HepG2 (cell line): ENCODE results near the gene ARSB. TPM values are rescaled to one million over a fixed set of nuclear protein-coding genes. Genes with fewer than 3 reads are reported as not detected.

Source experiments
- GFI1 ChIP-seq: sonication (generic); formaldehyde crosslinking; IDR thresholded peaks from 2 replicates; pipeline ENCODE4 v1.5.0; 2020; ENCODE audit warnings: missing genetic modification reagents, mild to moderate bottlenecking, borderline replicate concordance
- GPN1 ChIP-seq: sonication (generic); formaldehyde crosslinking; IDR thresholded peaks from 2 replicates; pipeline ENCODE4 v1.5.1; 2020; ENCODE audit warnings: missing genetic modification reagents, borderline replicate concordance
- NRL ChIP-seq: sonication (generic); formaldehyde crosslinking; IDR thresholded peaks from 2 replicates; pipeline ENCODE4 v1.5.0; 2020; ENCODE audit warnings: missing genetic modification reagents, mild to moderate bottlenecking, moderate library complexity, borderline replicate concordance
- PHF8 ChIP-seq: sonication (generic); formaldehyde crosslinking; IDR thresholded peaks from 2 replicates; pipeline ENCODE4 v1.5.0; 2020; ENCODE audit warnings: missing genetic modification reagents
- RNF2 ChIP-seq: fragments of 450-650 bp; conservative IDR thresholded peaks from 2 replicates; pipeline ENCODE4 v1.6.1; 2016; ENCODE audit warnings: low read depth
- SIN3A ChIP-seq: IDR thresholded peaks from 2 replicates; pipeline ENCODE4 v1.6.1; 2011; ENCODE audit warnings: low read depth, mild to moderate bottlenecking, control low read depth, low read length, borderline replicate concordance
- SOX5 ChIP-seq: IDR thresholded peaks from 2 replicates; pipeline ENCODE4 v1.6.1; 2016; ENCODE audit warnings: borderline replicate concordance
- SRF ChIP-seq: IDR thresholded peaks from 2 replicates; pipeline ENCODE4 v1.6.1; 2011; ENCODE audit warnings: mild to moderate bottlenecking, low read depth, low read length, moderate library complexity
- ZFY ChIP-seq: sonication (generic); formaldehyde crosslinking; IDR thresholded peaks from 2 replicates; pipeline ENCODE4 v1.4.0; 2020; ENCODE audit warnings: missing genetic modification reagents
- ZKSCAN5 ChIP-seq: sonication (generic); formaldehyde crosslinking; IDR thresholded peaks from 2 replicates; pipeline ENCODE4 v1.5.1; 2020; ENCODE audit warnings: mild to moderate bottlenecking, missing genetic modification reagents
- ZNF605 ChIP-seq: sonication (generic); formaldehyde crosslinking; IDR thresholded peaks from 2 replicates; pipeline ENCODE4 v1.8.0; 2022; ENCODE audit warnings: mild to moderate bottlenecking, missing genetic modification reagents
- ZSCAN31 ChIP-seq: sonication (generic); formaldehyde crosslinking; IDR thresholded peaks from 2 replicates; pipeline ENCODE4 v1.5.0; 2020; ENCODE audit warnings: low read depth, mild to moderate bottlenecking, missing genetic modification reagents
- polyA plus RNA-seq, 8 experiments: library from polyadenylated mRNA; depleted of rRNA in 3 of 8; stranded (reverse) in 7 of 8; unstranded in 1 of 8; fragments of >200 nt; fragmentation: Illumina TruSeq in 4 of 8; extraction: Trizol in 4 of 8; gene quantifications; 2 replicates each; pipeline versions ENCODE4 v1.2.1 to v1.2.3, GENCODE V29; 2011 to 2016; ENCODE audit warnings: low read depth in 4 of 8, missing spikeins in 1 of 8, mixed read lengths in 1 of 8; ENCODE audit not compliant: insufficient read depth in 1 of 8
- total RNA-seq, 5 experiments: library from RNA; depleted of rRNA; stranded (reverse); fragments of >200 nt; fragmentation: Illumina TruSeq; extraction: Trizol; gene quantifications; 2 replicates each; pipeline ENCODE4 v1.2.3, GENCODE V29; 2016; ENCODE audit warnings: low read depth in 1 of 5
- TF ChIP-seq, protein P1 (sequence below): IDR thresholded peaks from 2 replicates; pipeline ENCODE4 v1.6.1; 2016; ENCODE audit warnings: mild to moderate bottlenecking, missing biosample characterization, missing genetic modification reagents
- TF ChIP-seq, protein P2 (sequence below): sonication (generic); formaldehyde crosslinking; IDR thresholded peaks from 2 replicates; pipeline ENCODE4 v1.5.0; 2020; ENCODE audit warnings: missing genetic modification reagents
- TF ChIP-seq, protein P3 (sequence below), 2 experiments: sonication (generic) in 1 of 2; formaldehyde crosslinking in 1 of 2; IDR thresholded peaks; 2 replicates each; pipeline versions ENCODE4 v1.6.1 to v1.9.0; 2014 to 2022; ENCODE audit warnings: antibody characterized with exemption in 1 of 2, borderline replicate concordance in 1 of 2, inconsistent platforms in 1 of 2, low read depth in 1 of 2, missing genetic modification reagents in 1 of 2
- TF ChIP-seq, protein P4 (sequence below): sonication (generic); formaldehyde crosslinking; IDR thresholded peaks from 2 replicates; pipeline ENCODE4 v1.5.0; 2020; ENCODE audit warnings: mild to moderate bottlenecking, missing genetic modification reagents
- TF ChIP-seq, protein P5 (sequence below): IDR thresholded peaks from 2 replicates; pipeline ENCODE4 v1.6.1; 2016; ENCODE audit warnings: mild to moderate bottlenecking

The ARSB gene
- total and polyA plus RNA-seq, 2 of the 13 experiments (the other 11 are each of a cell fraction or from before 2014, with no cell fraction given), result 52.6 to 66.4 TPM

DNA sequence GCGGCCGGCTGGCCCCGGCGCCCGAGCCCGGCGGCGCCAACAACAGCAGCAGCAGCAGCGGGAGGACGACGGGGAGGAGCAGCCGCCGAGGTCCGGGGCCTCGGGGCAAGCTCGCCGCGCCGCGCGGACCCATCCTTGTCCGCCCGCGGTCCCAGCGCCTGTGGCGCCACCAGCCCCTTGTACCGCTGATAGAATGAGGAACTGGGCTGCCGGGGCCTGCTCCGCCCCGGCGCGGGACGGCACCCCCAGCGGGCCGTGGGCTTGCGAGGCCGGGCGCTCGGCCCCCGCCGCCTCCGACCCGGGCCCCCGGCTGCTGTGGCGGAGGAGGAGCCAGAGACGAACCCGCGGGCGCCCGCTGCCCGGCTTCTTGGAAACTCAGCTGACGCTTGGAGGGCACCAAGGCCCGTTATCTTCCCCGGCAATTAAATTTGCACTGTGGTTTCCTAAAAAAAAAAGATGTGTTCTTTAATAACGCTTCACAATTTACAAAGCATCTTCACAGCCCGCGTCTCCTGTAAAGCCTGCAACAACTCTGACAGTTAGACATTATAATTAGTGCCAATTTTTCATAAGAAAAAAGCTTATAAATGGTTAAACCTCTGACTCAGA is at the start of gene ARSB (continued):
- TF ChIP-seq, protein P1, sequence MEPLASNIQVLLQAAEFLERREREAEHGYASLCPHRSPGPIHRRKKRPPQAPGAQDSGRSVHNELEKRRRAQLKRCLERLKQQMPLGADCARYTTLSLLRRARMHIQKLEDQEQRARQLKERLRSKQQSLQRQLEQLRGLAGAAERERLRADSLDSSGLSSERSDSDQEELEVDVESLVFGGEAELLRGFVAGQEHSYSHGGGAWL (CRISPR knock-in tag), result peak; percentile 11; the same call in 1 of the 2 replicates
- TF ChIP-seq NRL (no peak), GFI1 (CRISPR knock-in tag) (no peak), SIN3A (no peak), GPN1 (CRISPR knock-in tag) (0 out of 2 replicates have a peak, but pooled peaks have one; percentile 19), ZNF605 (CRISPR knock-in tag) (peak; percentile 39), SOX5 (CRISPR knock-in tag) (no peak), ZFY (CRISPR knock-in tag) (peak; percentile 44; the same call in 1 of the 2 replicates), RNF2 (0 out of 2 replicates have a peak, but pooled peaks have one; percentile 13), ZKSCAN5 (CRISPR knock-in tag) (0 out of 2 replicates have a peak, but pooled peaks have one; percentile 27), SRF (no peak), PHF8 (CRISPR knock-in tag) (0 out of 2 replicates have a peak, but pooled peaks have one; percentile 4), ZSCAN31 (CRISPR knock-in tag) (0 out of 2 replicates have a peak, but pooled peaks have one; percentile 13)
- TF ChIP-seq, protein P2, sequence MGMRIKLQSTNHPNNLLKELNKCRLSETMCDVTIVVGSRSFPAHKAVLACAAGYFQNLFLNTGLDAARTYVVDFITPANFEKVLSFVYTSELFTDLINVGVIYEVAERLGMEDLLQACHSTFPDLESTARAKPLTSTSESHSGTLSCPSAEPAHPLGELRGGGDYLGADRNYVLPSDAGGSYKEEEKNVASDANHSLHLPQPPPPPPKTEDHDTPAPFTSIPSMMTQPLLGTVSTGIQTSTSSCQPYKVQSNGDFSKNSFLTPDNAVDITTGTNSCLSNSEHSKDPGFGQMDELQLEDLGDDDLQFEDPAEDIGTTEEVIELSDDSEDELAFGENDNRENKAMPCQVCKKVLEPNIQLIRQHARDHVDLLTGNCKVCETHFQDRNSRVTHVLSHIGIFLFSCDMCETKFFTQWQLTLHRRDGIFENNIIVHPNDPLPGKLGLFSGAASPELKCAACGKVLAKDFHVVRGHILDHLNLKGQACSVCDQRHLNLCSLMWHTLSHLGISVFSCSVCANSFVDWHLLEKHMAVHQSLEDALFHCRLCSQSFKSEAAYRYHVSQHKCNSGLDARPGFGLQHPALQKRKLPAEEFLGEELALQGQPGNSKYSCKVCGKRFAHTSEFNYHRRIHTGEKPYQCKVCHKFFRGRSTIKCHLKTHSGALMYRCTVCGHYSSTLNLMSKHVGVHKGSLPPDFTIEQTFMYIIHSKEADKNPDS (CRISPR knock-in tag), result no peak
- TF ChIP-seq, protein P3, sequence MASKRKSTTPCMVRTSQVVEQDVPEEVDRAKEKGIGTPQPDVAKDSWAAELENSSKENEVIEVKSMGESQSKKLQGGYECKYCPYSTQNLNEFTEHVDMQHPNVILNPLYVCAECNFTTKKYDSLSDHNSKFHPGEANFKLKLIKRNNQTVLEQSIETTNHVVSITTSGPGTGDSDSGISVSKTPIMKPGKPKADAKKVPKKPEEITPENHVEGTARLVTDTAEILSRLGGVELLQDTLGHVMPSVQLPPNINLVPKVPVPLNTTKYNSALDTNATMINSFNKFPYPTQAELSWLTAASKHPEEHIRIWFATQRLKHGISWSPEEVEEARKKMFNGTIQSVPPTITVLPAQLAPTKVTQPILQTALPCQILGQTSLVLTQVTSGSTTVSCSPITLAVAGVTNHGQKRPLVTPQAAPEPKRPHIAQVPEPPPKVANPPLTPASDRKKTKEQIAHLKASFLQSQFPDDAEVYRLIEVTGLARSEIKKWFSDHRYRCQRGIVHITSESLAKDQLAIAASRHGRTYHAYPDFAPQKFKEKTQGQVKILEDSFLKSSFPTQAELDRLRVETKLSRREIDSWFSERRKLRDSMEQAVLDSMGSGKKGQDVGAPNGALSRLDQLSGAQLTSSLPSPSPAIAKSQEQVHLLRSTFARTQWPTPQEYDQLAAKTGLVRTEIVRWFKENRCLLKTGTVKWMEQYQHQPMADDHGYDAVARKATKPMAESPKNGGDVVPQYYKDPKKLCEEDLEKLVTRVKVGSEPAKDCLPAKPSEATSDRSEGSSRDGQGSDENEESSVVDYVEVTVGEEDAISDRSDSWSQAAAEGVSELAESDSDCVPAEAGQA (IDR thresholded peaks at IDR 0.05; ENCODE audit: low read depth), result no peak
- TF ChIP-seq, protein P3 (CRISPR knock-in tag; IDR thresholded peaks at IDR 0.05; ENCODE audit: borderline replicate concordance), result no peak
- TF ChIP-seq, protein P4, sequence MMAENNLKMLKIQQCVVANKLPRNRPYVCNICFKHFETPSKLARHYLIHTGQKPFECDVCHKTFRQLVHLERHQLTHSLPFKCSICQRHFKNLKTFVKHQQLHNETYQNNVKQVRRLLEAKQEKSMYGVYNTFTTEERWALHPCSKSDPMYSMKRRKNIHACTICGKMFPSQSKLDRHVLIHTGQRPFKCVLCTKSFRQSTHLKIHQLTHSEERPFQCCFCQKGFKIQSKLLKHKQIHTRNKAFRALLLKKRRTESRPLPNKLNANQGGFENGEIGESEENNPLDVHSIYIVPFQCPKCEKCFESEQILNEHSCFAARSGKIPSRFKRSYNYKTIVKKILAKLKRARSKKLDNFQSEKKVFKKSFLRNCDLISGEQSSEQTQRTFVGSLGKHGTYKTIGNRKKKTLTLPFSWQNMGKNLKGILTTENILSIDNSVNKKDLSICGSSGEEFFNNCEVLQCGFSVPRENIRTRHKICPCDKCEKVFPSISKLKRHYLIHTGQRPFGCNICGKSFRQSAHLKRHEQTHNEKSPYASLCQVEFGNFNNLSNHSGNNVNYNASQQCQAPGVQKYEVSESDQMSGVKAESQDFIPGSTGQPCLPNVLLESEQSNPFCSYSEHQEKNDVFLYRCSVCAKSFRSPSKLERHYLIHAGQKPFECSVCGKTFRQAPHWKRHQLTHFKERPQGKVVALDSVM (CRISPR knock-in tag), result no peak
- TF ChIP-seq, protein P5, sequence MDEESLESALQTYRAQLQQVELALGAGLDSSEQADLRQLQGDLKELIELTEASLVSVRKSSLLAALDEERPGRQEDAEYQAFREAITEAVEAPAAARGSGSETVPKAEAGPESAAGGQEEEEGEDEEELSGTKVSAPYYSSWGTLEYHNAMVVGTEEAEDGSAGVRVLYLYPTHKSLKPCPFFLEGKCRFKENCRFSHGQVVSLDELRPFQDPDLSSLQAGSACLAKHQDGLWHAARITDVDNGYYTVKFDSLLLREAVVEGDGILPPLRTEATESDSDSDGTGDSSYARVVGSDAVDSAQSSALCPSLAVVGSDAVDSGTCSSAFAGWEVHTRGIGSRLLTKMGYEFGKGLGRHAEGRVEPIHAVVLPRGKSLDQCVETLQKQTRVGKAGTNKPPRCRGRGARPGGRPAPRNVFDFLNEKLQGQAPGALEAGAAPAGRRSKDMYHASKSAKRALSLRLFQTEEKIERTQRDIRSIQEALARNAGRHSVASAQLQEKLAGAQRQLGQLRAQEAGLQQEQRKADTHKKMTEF (CRISPR knock-in tag), result no peak
